Activated CD4-positive, alpha-beta T cell treated with anti-CD3 and anti-CD28 coated beads, Interleukin-2, amount 50 U/mL, for 48 hours (primary cell): ENCODE results near the gene PABPC5.

Experiments
- DNase-seq, 2 experiments: peaks; one replicate each; pipeline ENCODE4 v3.0.0-alpha.2; 2020

The PABPC5 gene

GRCh38 chrX:91434351-91435168, at the start of gene PABPC5:
PABPC5 (plus strand) TSS chrX:91434839; CDS start chrX:91435578, 739 bp downstream.
- DNase-seq: no peak

GRCh38 chrX:91389026-91389425, 45.6 kb upstream of the PABPC5 start:
- no peak for DNase-seq

- no peak for DNase-seq
Measured at GRCh38 chrX:91414713-91415112, 19.9 kb upstream of the PABPC5 start.

- no peak for DNase-seq
Measured at GRCh38 chrX:91435395-91435794, 756 bp downstream of the PABPC5 start.
